ENCODE results near the gene PRRT1.

PRRT1 gene

GRCh38 chr6:32120573-32121059 lies 31.1 kb downstream of the PRRT1 start:
- no peaks in the 10 kb centered on the region for H3K9me3 ChIP-seq (ENCODE audit: insufficient read depth, low read length)
- H3K27me3 ChIP-seq (ENCODE audit: low read length): no peaks in the 10 kb centered on the region
- no peaks in the 10 kb centered on the region; the same call in 1 of the 2 replicates for H3K79me2 ChIP-seq (ENCODE audit: insufficient read depth, low read length)
- peaks cover 4% of the 10 kb centered on the region for H3K36me3 ChIP-seq (ENCODE audit: low read length)
- no peak overlapping the region for H3K27ac ChIP-seq (ENCODE audit: low read depth, low read length)
- H3K4me3 ChIP-seq (ENCODE audit: insufficient read depth, low read length, poor library complexity, severe bottlenecking): no peak overlapping the region
- H3F3A ChIP-seq (ENCODE audit: insufficient read depth): no peaks in the 10 kb centered on the region
- no peak overlapping the region for H3K4me2 ChIP-seq (ENCODE audit: low read depth, low read length, poor library complexity, severe bottlenecking)
- H4K20me1 ChIP-seq (ENCODE audit: low read depth, low read length): no peaks in the 10 kb centered on the region
- no peak overlapping the region for H3K9ac ChIP-seq (ENCODE audit: low read length)
- no peaks in the 10 kb centered on the region for H3K9me2 ChIP-seq (replicated peaks; ENCODE audit: insufficient read depth, low read length)
- no peak overlapping the region for H2AFZ ChIP-seq (ENCODE audit: low read depth, low read length, severe bottlenecking)
- no peak for TF ChIP-seq CTCF (IDR thresholded peaks at IDR 0.05; ENCODE audit: insufficient read depth, low read length, poor library complexity, severe bottlenecking)
- TF ChIP-seq EZH2phosphoT487 (conservative IDR thresholded peaks at IDR 0.05; ENCODE audit: low read length): no peak

- Histone ChIP-seq H3K9me2 (replicated peaks; ENCODE audit: insufficient read depth, low read length) (no peaks in the 10 kb centered on the region), H4K20me1 (ENCODE audit: low read depth, low read length) (no peaks in the 10 kb centered on the region), H3K79me2 (ENCODE audit: insufficient read depth, low read length) (no peaks in the 10 kb centered on the region; the same call in 1 of the 2 replicates), H2AFZ (ENCODE audit: low read depth, low read length, severe bottlenecking) (no peak overlapping the region), H3K27ac (ENCODE audit: low read depth, low read length) (no peak overlapping the region), H3K27me3 (ENCODE audit: low read length) (no peaks in the 10 kb centered on the region), H3F3A (ENCODE audit: insufficient read depth) (no peaks in the 10 kb centered on the region), H3K36me3 (ENCODE audit: low read length) (peaks cover 4% of the 10 kb centered on the region), H3K4me3 (ENCODE audit: insufficient read depth, low read length, poor library complexity, severe bottlenecking) (no peak overlapping the region), H3K9ac (ENCODE audit: low read length) (no peak overlapping the region), H3K9me3 (ENCODE audit: insufficient read depth, low read length) (no peaks in the 10 kb centered on the region), H3K4me2 (ENCODE audit: low read depth, low read length, poor library complexity, severe bottlenecking) (no peak overlapping the region)
- TF ChIP-seq EZH2phosphoT487 (conservative IDR thresholded peaks at IDR 0.05; ENCODE audit: low read length) (no peak), CTCF (IDR thresholded peaks at IDR 0.05; ENCODE audit: insufficient read depth, low read length, poor library complexity, severe bottlenecking) (peak; percentile 99)
These were observed 32.7 kb downstream of the PRRT1 start for GRCh38 chr6:32118782-32119628.

DNA sequence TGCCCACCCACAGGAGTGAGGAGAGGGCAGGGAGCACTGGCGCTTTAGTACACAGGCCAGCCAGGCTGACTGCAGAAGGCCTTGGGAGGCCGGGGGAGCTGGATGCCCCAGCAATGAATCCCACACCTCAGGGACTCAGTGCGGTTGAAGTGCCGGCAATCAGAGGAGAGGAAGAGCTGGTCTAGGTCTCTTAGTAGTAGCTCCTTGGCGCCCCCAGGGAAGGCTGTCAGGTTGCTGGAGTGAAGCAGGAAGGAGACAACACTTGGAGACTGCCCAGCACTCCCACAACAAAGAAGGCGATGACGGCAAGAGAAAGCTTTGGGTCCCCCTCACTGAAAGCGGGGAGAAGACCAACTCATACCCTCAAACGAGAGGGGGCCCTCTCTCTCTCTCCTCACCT lies 34.3 kb downstream of the PRRT1 start:
- peaks cover 4% of the 10 kb centered on the region for H3K36me3 ChIP-seq (ENCODE audit: low read length)
- H3K79me2 ChIP-seq (ENCODE audit: insufficient read depth, low read length): no peaks in the 10 kb centered on the region
- H3K9me3 ChIP-seq (ENCODE audit: insufficient read depth, low read length): no peaks in the 10 kb centered on the region
- no peak overlapping the region for H3K4me3 ChIP-seq (ENCODE audit: insufficient read depth, low read length, poor library complexity, severe bottlenecking)
- TF ChIP-seq EZH2phosphoT487 (conservative IDR thresholded peaks at IDR 0.05; ENCODE audit: low read length) (no peak), CTCF (IDR thresholded peaks at IDR 0.05; ENCODE audit: insufficient read depth, low read length, poor library complexity, severe bottlenecking) (no peak)
- no peaks in the 10 kb centered on the region for H4K20me1 ChIP-seq (ENCODE audit: low read depth, low read length)
- no peak overlapping the region for H3K27ac ChIP-seq (ENCODE audit: low read depth, low read length)
- H3K27me3 ChIP-seq (ENCODE audit: low read length): no peaks in the 10 kb centered on the region
- H3K9me2 ChIP-seq (replicated peaks; ENCODE audit: insufficient read depth, low read length): no peaks in the 10 kb centered on the region
- H3F3A ChIP-seq (ENCODE audit: insufficient read depth): no peaks in the 10 kb centered on the region
- H3K9ac ChIP-seq (ENCODE audit: low read length): no peak overlapping the region
- no peak overlapping the region for H3K4me2 ChIP-seq (ENCODE audit: low read depth, low read length, poor library complexity, severe bottlenecking)
- no peak overlapping the region for H2AFZ ChIP-seq (ENCODE audit: low read depth, low read length, severe bottlenecking)

Measured in SU-DHL-6 (cell line).